ENCODE data around the gene PPP1R11. TPM values are rescaled to one million over a fixed set of nuclear protein-coding genes. Genes with fewer than 3 reads are reported as not detected.

Gene PPP1R11
- total RNA-seq, 1 donor from 2014 or later = 45.3 TPM

- H3K4me3 ChIP-seq = peak overlapping the region; percentile 84
- H3K9me3 ChIP-seq (replicated peaks) = no peaks in the 10 kb centered on the region
- no peak for DNase-seq
- intact Hi-C loops (cut with micrococcal nuclease) = no loop called here
- H3K27me3 ChIP-seq (ENCODE audit: low read depth) = no peaks in the 10 kb centered on the region
- H3K4me1 ChIP-seq = peaks cover 56% of the 10 kb centered on the region
- H3K36me3 ChIP-seq = peaks cover 14% of the 10 kb centered on the region
- TF ChIP-seq CTCF (IDR thresholded peaks at IDR 0.05; ENCODE audit: borderline replicate concordance) = no peak
- no peak overlapping the region for H3K27ac ChIP-seq (replicated peaks)
These were observed 4.4 kb upstream of the PPP1R11 start for GRCh38 chr6:30062471-30063178.

GRCh38 chr6:30063315-30063714 lies 3.7 kb upstream of the PPP1R11 start:
- H3K4me3 ChIP-seq = no peak overlapping the region
- peaks cover 63% of the 10 kb centered on the region for H3K4me1 ChIP-seq
- H3K36me3 ChIP-seq = peaks cover 8% of the 10 kb centered on the region
- H3K27ac ChIP-seq (replicated peaks) = no peak overlapping the region
- H3K9me3 ChIP-seq (replicated peaks) = no peaks in the 10 kb centered on the region
- no peak for TF ChIP-seq CTCF (IDR thresholded peaks at IDR 0.05; ENCODE audit: borderline replicate concordance)
- DNase-seq = no peak
- no peaks in the 10 kb centered on the region for H3K27me3 ChIP-seq (ENCODE audit: low read depth)
- intact Hi-C loops (cut with micrococcal nuclease) = no loop called here

DNA sequence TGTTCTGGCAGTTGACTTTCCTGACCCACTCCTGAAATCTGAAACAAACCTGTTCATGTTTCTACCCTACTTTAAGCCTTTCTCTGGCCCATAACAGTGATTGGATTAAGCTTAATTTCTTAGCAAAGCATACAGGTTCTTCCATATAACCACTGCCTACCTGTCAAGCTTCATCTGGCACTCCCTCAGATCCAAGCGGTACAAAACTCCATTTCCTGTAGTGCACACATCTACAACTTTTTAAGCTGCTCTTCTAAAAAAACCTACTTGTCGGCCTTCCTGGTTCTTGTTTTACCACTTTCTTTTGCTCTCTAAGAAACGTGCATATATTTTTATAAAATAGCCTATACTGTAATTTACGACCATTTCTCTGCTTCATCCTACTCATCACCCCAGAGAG lies 916 bp upstream of the PPP1R11 start:
- Histone ChIP-seq H3K36me3 (peaks cover 28% of the 10 kb centered on the region), H3K9me3 (replicated peaks) (no peaks in the 10 kb centered on the region), H3K4me3 (peak overlapping the region; percentile 87), H3K4me1 (peaks cover 51% of the 10 kb centered on the region), H3K27me3 (ENCODE audit: low read depth) (peaks cover 4% of the 10 kb centered on the region), H3K27ac (replicated peaks) (peak overlapping the region; percentile 94)
- DNase-seq = no peak
- intact Hi-C loops (cut with micrococcal nuclease) = loop anchor here (2.0 kb wide), 1 partner anchor 37 kb away; no protein-coding TSS in a partner anchor
- TF ChIP-seq CTCF (IDR thresholded peaks at IDR 0.05; ENCODE audit: borderline replicate concordance) = no peak

DNA sequence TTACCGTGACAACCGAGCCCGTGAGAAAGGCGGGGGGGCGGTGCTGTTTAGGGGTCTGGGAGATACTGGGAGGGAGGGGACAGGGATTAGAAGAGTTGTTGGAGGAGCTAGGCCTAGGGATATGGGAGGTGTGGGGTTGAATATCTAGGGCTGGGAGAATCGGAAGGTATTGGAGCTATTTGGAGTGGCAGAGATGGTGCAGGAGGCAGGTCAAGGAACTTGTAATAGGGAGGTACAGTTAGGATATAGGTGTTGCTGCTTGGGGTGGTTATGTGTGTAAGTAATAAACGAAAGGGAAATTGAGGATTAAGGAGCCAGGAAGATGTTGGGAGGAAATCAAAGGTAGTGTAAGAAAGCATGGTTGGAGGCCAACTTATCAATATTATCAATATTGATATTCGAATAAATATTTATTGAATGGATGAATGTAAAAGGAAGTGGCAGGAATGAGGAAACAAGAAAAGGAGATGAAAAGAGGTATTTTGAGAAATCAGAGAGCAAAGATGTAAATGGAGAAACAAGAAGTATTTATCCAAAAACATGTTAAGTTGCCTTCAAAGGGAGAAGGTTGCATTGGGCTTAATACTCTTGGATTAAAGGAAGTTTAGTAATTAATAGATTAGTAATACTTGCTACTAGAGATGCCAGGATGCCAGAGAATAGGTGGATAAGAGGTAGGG lies 602 bp downstream of the PPP1R11 start:
- intact Hi-C loops (cut with micrococcal nuclease) = loop anchor here (2.0 kb wide), 1 partner anchor 35 kb away; no protein-coding TSS in a partner anchor

More for the DNA sequence above, 602 bp downstream of the PPP1R11 start:
- H3K9me3 ChIP-seq (replicated peaks) = no peaks in the 10 kb centered on the region
- peaks cover 28% of the 10 kb centered on the region for H3K36me3 ChIP-seq
- peaks cover 42% of the 10 kb centered on the region for H3K4me1 ChIP-seq
- TF ChIP-seq CTCF (IDR thresholded peaks at IDR 0.05; ENCODE audit: borderline replicate concordance) = no peak
- peak overlapping the region; percentile 87 for H3K4me3 ChIP-seq
- no peak for DNase-seq
- peaks cover 20% of the 10 kb centered on the region for H3K27me3 ChIP-seq (ENCODE audit: low read depth)
- peak overlapping the region; percentile 94 for H3K27ac ChIP-seq (replicated peaks)

Measured in left ventricle myocardium inferior (tissue), 1 donor.